Right cardiac atrium (tissue), 5 donors: ENCODE measurements around the gene CBR3. TPM values are rescaled to one million over a fixed set of nuclear protein-coding genes. Genes with fewer than 3 reads are reported as not detected.
A peak's percentile ranks its signal among the peaks of the same experiment; 100 is the strongest.
"Not testable (repeated sequence)": the region's sequence is repeated elsewhere in the genome, so short reads cannot be mapped to it uniquely, and the experiment has no call there.

Source experiments
- ATAC-seq, 2 donors: fragments of 200-7000 bp; cut with Tn5 transposase; one replicate each; pipeline versions ENCODE4 v1.8.0 to v1.9.1; 2020; ENCODE audit warnings: moderate library complexity in 2 of 2, mild to moderate bottlenecking in 1 of 2
- DNase-seq, 3 donors: peaks; one replicate each; pipeline ENCODE4 v3.0.0-alpha.2; 2020
- H3K27ac ChIP-seq: one replicate; pipeline ENCODE4 v1.5.1; 2013; ENCODE audit warnings: mild to moderate bottlenecking, low read length, control low read depth, moderate library complexity
- H3K27me3 ChIP-seq: one replicate; pipeline ENCODE4 v1.6.1; 2013; ENCODE audit not compliant: control insufficient read depth, insufficient read depth
- H3K4me1 ChIP-seq: one replicate; pipeline ENCODE4 v1.6.1; 2013; ENCODE audit warnings: low read length; ENCODE audit not compliant: control insufficient read depth, insufficient read depth
- H3K4me3 ChIP-seq: one replicate; pipeline ENCODE4 v1.5.1; 2013; ENCODE audit warnings: low read length, control low read depth
- H3K9me3 ChIP-seq: one replicate; pipeline ENCODE4 v1.6.1; 2013; ENCODE audit warnings: low read length; ENCODE audit not compliant: control insufficient read depth
- WGBS: extraction: QIAGEN DNeasy Blood & Tissue Kit; methylation state at CpG from one replicate; pipeline ENCODE4 v1.1.7; 2013; 5-methylcytosine and 5-hydroxymethylcytosine counted together
- intact Hi-C, 4 donors: fragments of 100-400 bp; cut with DNase I; formaldehyde crosslinking; loops; one replicate each; pipeline versions ENCODE4 v1.11.0 to v1.14.0; 2022 to 2023
- polyA plus RNA-seq: library from polyadenylated mRNA; stranded (reverse); fragments of 200-250 nt; gene quantifications from one replicate; pipeline ENCODE4 v1.2.3, GENCODE V29; 2013
- total RNA-seq, 4 donors: library from RNA; stranded (reverse); fragmentation: NEBNext Ultra II Directional; extraction: Animal tissue kit (Norgen Biotek cat#: 25700); gene quantifications; one replicate each; pipeline ENCODE4 v1.2.1, GENCODE V29; 2021
- donor health status: healthy with polysubstance abuse.
- donor health status: DM: no; HTN: yes; CAD: no.
- donor health status: DM: no; HTN: no; CAD: no.
- donor health status: DM: no; HTN: yes; CAD: no; lungs with severe emphysema.
- donor health status: DM: yes; HTN: yes; CAD: no.

The CBR3 gene
- total and polyA plus RNA-seq, 5 donors = 3.1 to 6.2 (median 3.9) TPM

DNA sequence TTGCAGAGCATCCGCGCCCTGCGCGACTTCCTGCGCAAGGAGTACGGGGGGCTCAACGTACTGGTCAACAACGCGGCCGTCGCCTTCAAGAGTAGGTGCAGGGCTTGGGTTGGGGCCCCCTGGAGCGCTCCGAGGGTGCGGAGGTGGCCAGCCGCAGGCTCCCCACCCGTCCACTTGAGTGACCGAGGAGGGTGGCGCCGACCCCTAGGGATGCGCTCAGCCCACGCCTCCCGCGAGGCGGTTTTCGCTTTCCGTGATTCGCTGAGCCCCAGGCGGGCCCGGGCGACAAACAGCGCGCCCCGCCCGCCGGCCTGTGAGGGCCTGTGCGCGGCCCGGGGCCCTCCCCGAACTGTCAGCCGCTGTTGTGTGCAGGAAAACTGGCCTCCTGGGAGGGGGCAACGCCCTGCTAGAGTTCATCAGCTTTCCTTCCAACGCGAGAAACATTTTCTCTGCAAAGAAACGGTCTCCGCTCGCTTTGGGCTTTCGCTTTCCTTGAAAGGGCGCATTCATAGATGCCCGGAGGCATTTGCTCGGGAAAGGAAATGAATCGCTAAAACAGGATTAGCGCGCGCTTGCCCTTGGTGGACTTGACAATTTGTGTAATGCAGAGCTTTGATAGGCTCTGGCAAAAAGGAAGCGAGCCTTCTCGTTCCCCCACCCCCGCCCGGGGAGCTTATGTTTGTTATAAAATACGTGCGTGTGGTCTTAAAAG is 668 bp downstream of the CBR3 start:
- WGBS = under 1% methylated on average over 60 of the region's 60 CpGs
- peaks cover 3% of the 10 kb centered on the region for H3K4me1 ChIP-seq
- no peaks in the 10 kb centered on the region for H3K27me3 ChIP-seq
- H3K27ac ChIP-seq = peak overlapping the region; percentile 61
- H3K9me3 ChIP-seq = no peaks in the 10 kb centered on the region
- H3K4me3 ChIP-seq = peak overlapping the region; percentile 57
- peak; percentile 94 to 95 for ATAC-seq
- intact Hi-C loops = no loop called here
- peak; percentile 82 to 94 (median 92) for DNase-seq

GRCh38 chr21:36139791-36140190 is 4.9 kb downstream of the CBR3 start:
- intact Hi-C loops = loop anchor here in 3 of 4 donors (5.0 to 10.0 kb wide), 3 partner anchors 63 to 193 kb away; partner anchors contain the start of gene MORC3 (in 2 of the 3)
- not testable (repeated sequence) for H3K27me3 ChIP-seq, ATAC-seq, H3K9me3 ChIP-seq, H3K27ac ChIP-seq, H3K4me3 ChIP-seq, H3K4me1 ChIP-seq, DNase-seq
- 94% methylated on average over 13 of the region's 13 CpGs for WGBS

DNA sequence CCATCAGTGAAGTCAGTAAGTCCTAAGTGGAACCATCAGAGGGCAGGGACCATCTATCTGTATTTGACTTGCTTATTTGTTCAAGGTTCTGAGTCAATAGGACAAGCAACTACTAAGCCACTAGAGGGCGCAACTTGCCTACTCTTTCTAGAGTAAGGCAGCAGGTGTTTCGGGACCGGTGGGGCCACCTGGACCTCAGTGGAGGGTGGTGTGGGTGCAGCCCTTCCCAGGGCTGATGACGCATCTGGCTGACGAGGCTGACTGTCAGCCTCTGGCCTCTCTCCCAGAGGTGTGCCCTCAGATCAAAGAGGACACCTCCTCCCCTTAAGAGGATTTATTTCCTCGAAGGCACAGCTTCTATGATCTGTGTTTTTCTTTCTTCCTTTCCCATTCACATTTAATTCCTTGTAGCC is 6.6 kb downstream of the CBR3 start:
- DNase-seq (peak; percentile 58 to 70 (median 70)), ATAC-seq (peak; percentile 85 to 86)
- H3K4me3 ChIP-seq = no peak overlapping the region
- peaks cover under 1% of the 10 kb centered on the region for H3K4me1 ChIP-seq
- no peak overlapping the region for H3K27ac ChIP-seq
- H3K27me3 ChIP-seq = no peaks in the 10 kb centered on the region
- 22% methylated on average over 6 of the region's 6 CpGs for WGBS
- intact Hi-C loops = loop anchor here in 3 of 4 donors (5.0 to 10.0 kb wide), 3 partner anchors 61 to 191 kb away; partner anchors contain the start of gene MORC3 (in 2 of the 3)
- H3K9me3 ChIP-seq = no peaks in the 10 kb centered on the region

- 84% methylated on average over 5 of the region's 6 CpGs for WGBS
- intact Hi-C loops = loop anchor here in 3 of 4 donors (5.0 to 10.0 kb wide), 3 partner anchors 58 to 188 kb away; partner anchors contain the start of gene MORC3 (in 2 of the 3)
- not testable (repeated sequence) for DNase-seq, H3K4me1 ChIP-seq, H3K4me3 ChIP-seq, H3K27ac ChIP-seq, ATAC-seq, H3K9me3 ChIP-seq, H3K27me3 ChIP-seq
Measured at GRCh38 chr21:36144233-36144632, 9.4 kb downstream of the CBR3 start.

DNA sequence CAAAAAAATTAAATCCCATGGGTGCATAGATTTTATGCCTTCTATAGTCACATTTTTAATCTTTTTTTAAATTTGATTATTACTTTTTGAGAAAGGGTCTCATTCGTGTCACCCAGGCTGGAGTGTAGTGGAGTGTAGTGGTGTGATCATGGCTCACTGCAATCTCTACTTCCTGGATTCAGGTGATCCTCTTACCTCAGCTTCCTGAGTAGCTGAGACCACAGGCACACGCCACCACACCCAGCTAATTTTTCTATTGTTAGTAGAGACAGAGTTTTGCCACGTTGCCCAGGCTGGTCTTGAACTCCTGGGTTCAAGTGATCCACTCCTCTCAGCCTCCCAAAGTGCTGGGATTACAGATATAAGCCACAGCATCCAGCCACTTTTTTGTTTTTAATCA is 10.4 kb downstream of the CBR3 start:
- peaks cover 2% of the 10 kb centered on the region for H3K4me1 ChIP-seq
- no peak overlapping the region for H3K27ac ChIP-seq
- DNase-seq (no peak), ATAC-seq (no peak)
- H3K27me3 ChIP-seq = no peaks in the 10 kb centered on the region
- no peaks in the 10 kb centered on the region for H3K9me3 ChIP-seq
- intact Hi-C loops = loop anchor here in 2 of 4 donors (10.0 kb wide), 1 partner anchor 180 kb away; the partner anchor contains the start of gene MORC3 (in 2 of the 2)
- WGBS = 81% methylated on average over 3 of the region's 3 CpGs
- H3K4me3 ChIP-seq = no peak overlapping the region

- WGBS = 91% methylated on average over 5 of the region's 5 CpGs
- H3K27ac ChIP-seq = no peak overlapping the region
- no peak for ATAC-seq
- H3K27me3 ChIP-seq = no peaks in the 10 kb centered on the region
- intact Hi-C loops = loop anchor here in 2 of 4 donors (10.0 kb wide), 1 partner anchor 177 kb away; the partner anchor contains the start of gene MORC3 (in 2 of the 2)
- no peaks in the 10 kb centered on the region for H3K9me3 ChIP-seq
- H3K4me1 ChIP-seq = peaks cover 7% of the 10 kb centered on the region
- no peak overlapping the region for H3K4me3 ChIP-seq
- no peak for DNase-seq
Measured at GRCh38 chr21:36147911-36148310, 13.0 kb downstream of the CBR3 start.

DNA sequence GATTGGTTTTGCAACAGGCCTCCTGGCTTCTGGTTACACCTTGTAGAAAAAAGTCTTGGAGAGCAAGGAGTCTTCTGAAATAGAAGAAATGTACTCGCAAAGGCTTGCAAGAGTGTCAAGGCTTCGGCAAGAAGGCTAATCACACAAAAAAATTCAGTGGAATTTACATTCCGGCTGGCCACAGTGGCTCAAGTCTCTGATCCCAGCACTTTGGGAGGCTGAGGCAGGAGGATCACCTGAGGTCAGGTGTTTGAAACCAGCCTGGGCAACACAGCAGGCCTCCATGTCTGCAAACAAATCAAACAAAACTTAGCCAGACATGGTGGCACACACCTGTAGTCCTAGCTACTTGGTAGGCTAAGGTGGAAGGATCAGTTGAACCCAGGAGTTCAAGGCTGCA is 14.0 kb downstream of the CBR3 start:
- ATAC-seq (no peak), DNase-seq (no peak)
- no peak overlapping the region for H3K27ac ChIP-seq
- WGBS = 95% methylated on average over 3 of the region's 3 CpGs
- peaks cover 7% of the 10 kb centered on the region for H3K4me1 ChIP-seq
- H3K27me3 ChIP-seq = no peaks in the 10 kb centered on the region
- H3K4me3 ChIP-seq = no peak overlapping the region
- intact Hi-C loops = loop anchor here in 2 of 4 donors (10.0 kb wide), 1 partner anchor 176 kb away; the partner anchor contains the start of gene MORC3 (in 2 of the 2)
- no peaks in the 10 kb centered on the region for H3K9me3 ChIP-seq

- H3K9me3 ChIP-seq = no peaks in the 10 kb centered on the region
- intact Hi-C loops = loop anchor here in 3 of 4 donors (10.0 kb wide), 1 partner anchor 175 kb away; the partner anchor contains the start of gene MORC3 (in 3 of the 3)
- no peaks in the 10 kb centered on the region for H3K27me3 ChIP-seq
- WGBS = 55% methylated on average over 7 of the region's 7 CpGs
- DNase-seq (peak; percentile 46 to 79 (median 75)), ATAC-seq (peak; percentile 73 to 89)
- H3K4me1 ChIP-seq = peaks cover 7% of the 10 kb centered on the region
- H3K4me3 ChIP-seq = no peak overlapping the region
- peak overlapping the region; percentile 80 for H3K27ac ChIP-seq
Measured at GRCh38 chr21:36149788-36150711, 15.2 kb downstream of the CBR3 start.

GRCh38 chr21:36155603-36156338 is 20.9 kb downstream of the CBR3 start:
- peak in 1 of 2 donors; percentile 0 for ATAC-seq
- intact Hi-C loops = loop anchor here in 1 of 4 donors (10.0 kb wide), 1 partner anchor 169 kb away; the partner anchor contains the start of gene MORC3
- H3K27ac ChIP-seq = peak overlapping the region; percentile 42

GRCh38 chr21:36156339-36156814 is 21.5 kb downstream of the CBR3 start:
- no peak overlapping the region for H3K27ac ChIP-seq
- DNase-seq (peak; percentile 99 to 100 (median 100)), ATAC-seq (peak; percentile 97)
- H3K27me3 ChIP-seq = no peaks in the 10 kb centered on the region
- no peaks in the 10 kb centered on the region for H3K4me1 ChIP-seq
- under 1% methylated on average over 43 of the region's 43 CpGs for WGBS
- H3K9me3 ChIP-seq = no peaks in the 10 kb centered on the region
- intact Hi-C loops = loop anchor here in 1 of 4 donors (10.0 kb wide), 1 partner anchor 168 kb away; the partner anchor contains the start of gene MORC3
- peak overlapping the region; percentile 81 for H3K4me3 ChIP-seq

More at GRCh38 chr21:36155603-36156338, 20.9 kb downstream of the CBR3 start:
- DNase-seq = peak in 2 of 3 donors; percentile 35 to 59
- WGBS = 8% methylated on average over 53 of the region's 53 CpGs
- peak overlapping the region; percentile 66 for H3K4me3 ChIP-seq
- no peaks in the 10 kb centered on the region for H3K9me3 ChIP-seq
- peaks cover 1% of the 10 kb centered on the region for H3K4me1 ChIP-seq
- H3K27me3 ChIP-seq = no peaks in the 10 kb centered on the region
